Vagina (tissue), 2 donors: ENCODE measurements around the gene GLCCI1. TPM values are rescaled to one million over a fixed set of nuclear protein-coding genes. Genes with fewer than 3 reads are reported as not detected.

ENCODE experiments used
- DNase-seq, 2 donors: peaks; one replicate each; pipeline ENCODE4 v3.0.0-alpha.2; 2017; ENCODE audit errors: extremely low spot score in 2 of 2
- H3K27ac ChIP-seq: fragments of 200-600 bp; sonication (generic); one replicate; pipeline ENCODE4 v1.5.1; 2019
- H3K27me3 ChIP-seq: fragments of 200-600 bp; sonication (generic); one replicate; pipeline ENCODE4 v1.5.1; 2019
- H3K36me3 ChIP-seq, 2 donors: fragments of 200-600 bp; sonication (generic); one replicate each; pipeline ENCODE4 v1.5.1; 2017 to 2019
- H3K4me1 ChIP-seq: fragments of 200-600 bp; sonication (generic); one replicate; pipeline ENCODE4 v1.5.1; 2019
- H3K4me3 ChIP-seq, 2 donors: fragments of 200-600 bp; sonication (generic); 1 replicate in 1 of 2; 2 replicates in 1 of 2; pipeline ENCODE4 v1.5.1; 2016 to 2019
- H3K9me3 ChIP-seq: fragments of 200-600 bp; sonication (generic); one replicate; pipeline ENCODE4 v1.5.1; 2019
- POLR2A ChIP-seq, 2 donors: fragments of 450-650 bp; IDR thresholded peaks; one replicate each; pipeline ENCODE4 v1.6.1; 2017; ENCODE audit warnings: antibody characterized with exemption in 2 of 2, mild to moderate bottlenecking in 2 of 2, moderate library complexity in 2 of 2
- POLR2AphosphoS5 ChIP-seq, 2 donors: sonication (generic); formaldehyde crosslinking; IDR thresholded peaks; one replicate each; pipeline ENCODE4 v1.9.0; 2017; ENCODE audit warnings: antibody characterized with exemption in 2 of 2, mild to moderate bottlenecking in 2 of 2, low read depth in 1 of 2; ENCODE audit not compliant: insufficient read depth in 1 of 2
- intact Hi-C: fragments of 100-400 bp; cut with DNase I; formaldehyde crosslinking; loops from one replicate; pipeline ENCODE4 v1.15.1; 2023
- total RNA-seq: library from RNA; depleted of rRNA; stranded (reverse); fragments of >200 nt; gene quantifications from one replicate; pipeline ENCODE4 v1.2.3, GENCODE V29; 2016
- TF ChIP-seq, protein P1 (sequence below), 3 experiments: fragments of 450-650 bp in 2 of 3; fragments of 200-600 bp in 1 of 3; sonication (generic) in 1 of 3; IDR thresholded peaks; one replicate each; pipeline ENCODE4 v1.5.1; 2017 to 2019; ENCODE audit warnings: antibody characterized with exemption in 3 of 3, mild to moderate bottlenecking in 2 of 3, moderate library complexity in 2 of 3

The GLCCI1 gene
- total RNA-seq, 1 donor from 2014 or later = 9.1 TPM

DNA sequence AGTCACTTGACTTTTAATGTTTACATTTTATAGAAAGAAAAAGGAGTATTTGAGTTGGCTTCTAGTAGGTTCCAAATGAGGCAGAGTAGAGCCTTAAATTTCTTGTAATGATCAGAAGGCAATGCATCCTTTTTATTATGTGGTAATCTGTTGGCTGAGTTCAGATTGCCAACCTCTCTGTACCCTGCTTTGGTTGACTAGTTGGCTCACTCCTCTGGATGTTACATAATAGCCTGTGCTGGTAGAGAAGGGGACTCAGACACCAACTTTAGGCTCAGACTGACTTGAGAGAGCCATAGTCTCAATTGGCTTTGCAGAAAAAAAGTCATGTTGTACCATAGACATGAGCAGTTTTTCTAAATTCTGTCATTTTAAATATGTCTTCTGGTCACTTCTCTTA, 46.8 kb upstream of the GLCCI1 start:
- intact Hi-C loops = no loop called here
- no peak for TF ChIP-seq POLR2AphosphoS5 (IDR thresholded peaks at IDR 0.05; ENCODE audit: insufficient read depth in 1 of 2, low read depth in 1 of 2)
- TF ChIP-seq, protein P1, sequence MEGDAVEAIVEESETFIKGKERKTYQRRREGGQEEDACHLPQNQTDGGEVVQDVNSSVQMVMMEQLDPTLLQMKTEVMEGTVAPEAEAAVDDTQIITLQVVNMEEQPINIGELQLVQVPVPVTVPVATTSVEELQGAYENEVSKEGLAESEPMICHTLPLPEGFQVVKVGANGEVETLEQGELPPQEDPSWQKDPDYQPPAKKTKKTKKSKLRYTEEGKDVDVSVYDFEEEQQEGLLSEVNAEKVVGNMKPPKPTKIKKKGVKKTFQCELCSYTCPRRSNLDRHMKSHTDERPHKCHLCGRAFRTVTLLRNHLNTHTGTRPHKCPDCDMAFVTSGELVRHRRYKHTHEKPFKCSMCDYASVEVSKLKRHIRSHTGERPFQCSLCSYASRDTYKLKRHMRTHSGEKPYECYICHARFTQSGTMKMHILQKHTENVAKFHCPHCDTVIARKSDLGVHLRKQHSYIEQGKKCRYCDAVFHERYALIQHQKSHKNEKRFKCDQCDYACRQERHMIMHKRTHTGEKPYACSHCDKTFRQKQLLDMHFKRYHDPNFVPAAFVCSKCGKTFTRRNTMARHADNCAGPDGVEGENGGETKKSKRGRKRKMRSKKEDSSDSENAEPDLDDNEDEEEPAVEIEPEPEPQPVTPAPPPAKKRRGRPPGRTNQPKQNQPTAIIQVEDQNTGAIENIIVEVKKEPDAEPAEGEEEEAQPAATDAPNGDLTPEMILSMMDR (IDR thresholded peaks at IDR 0.05) = no peak
- TF ChIP-seq POLR2A (IDR thresholded peaks at IDR 0.05) = no peak
- no peak for DNase-seq
- H3K27ac ChIP-seq = no peak overlapping the region
- no peaks in the 10 kb centered on the region for H3K27me3 ChIP-seq
- H3K36me3 ChIP-seq = no peaks in the 10 kb centered on the region
- peaks cover 4% of the 10 kb centered on the region for H3K4me1 ChIP-seq
- H3K4me3 ChIP-seq = no peak overlapping the region
- no peaks in the 10 kb centered on the region for H3K9me3 ChIP-seq

DNA sequence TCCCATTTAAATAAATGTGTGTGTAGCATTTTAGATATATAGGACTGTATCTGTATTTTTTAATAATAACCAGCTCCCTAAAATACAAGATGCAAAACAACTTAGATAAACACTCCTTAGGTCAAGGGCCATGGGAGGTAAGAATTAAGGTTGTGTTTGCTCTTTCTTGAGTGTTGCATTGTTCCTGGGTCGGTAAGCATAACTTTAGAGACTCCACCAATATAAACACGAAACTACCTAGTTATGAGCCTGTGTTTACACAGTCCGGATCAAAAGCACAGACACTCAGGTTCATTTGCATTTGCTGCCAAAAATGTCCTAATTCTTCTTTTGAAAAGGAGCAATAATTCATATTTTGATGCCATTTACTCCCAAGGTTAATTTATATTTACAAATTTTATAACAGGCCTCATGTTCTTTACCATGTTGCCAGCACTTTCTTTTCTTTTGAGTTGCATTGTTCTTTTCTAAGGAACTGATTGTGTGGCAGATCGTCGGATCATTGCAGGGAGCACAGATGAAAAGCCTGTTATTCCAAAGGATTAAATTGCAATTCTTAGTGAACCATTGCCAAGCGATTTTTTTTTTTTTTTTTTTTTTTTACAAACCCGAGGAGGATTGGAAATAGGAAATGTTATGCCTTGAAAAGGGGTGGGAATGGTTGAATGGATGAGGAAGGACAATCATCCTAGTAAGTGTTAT, 45.8 kb upstream of the GLCCI1 start:
- no peak for DNase-seq
- Histone ChIP-seq H3K9me3 (no peaks in the 10 kb centered on the region), H3K4me1 (peaks cover 4% of the 10 kb centered on the region), H3K36me3 (no peaks in the 10 kb centered on the region), H3K27ac (no peak overlapping the region), H3K4me3 (no peak overlapping the region), H3K27me3 (no peaks in the 10 kb centered on the region)
- intact Hi-C loops = no loop called here
- TF ChIP-seq POLR2AphosphoS5 (IDR thresholded peaks at IDR 0.05; ENCODE audit: insufficient read depth in 1 of 2, low read depth in 1 of 2) (no peak), POLR2A (IDR thresholded peaks at IDR 0.05) (no peak)
- TF ChIP-seq, protein P1 (IDR thresholded peaks at IDR 0.05) = no peak

DNA sequence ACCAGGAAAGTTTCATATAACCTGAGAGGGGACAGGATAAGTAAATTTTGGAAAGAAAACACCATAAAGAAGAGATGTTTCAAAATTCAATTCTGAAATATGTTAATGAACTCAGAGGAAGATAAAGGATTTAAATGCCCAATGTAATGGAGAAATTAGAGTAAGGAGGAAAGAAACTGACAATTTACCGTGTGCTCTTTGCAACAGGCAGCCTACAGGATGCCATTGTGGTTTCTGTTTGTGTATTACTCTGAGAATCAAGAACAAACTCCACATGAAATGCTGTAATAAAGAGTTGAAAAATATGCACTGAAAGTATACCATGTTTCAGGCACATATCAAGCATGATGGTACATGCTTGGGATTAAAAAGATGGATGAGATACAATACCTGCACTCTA, 44.8 kb upstream of the GLCCI1 start:
- H3K27me3 ChIP-seq = no peaks in the 10 kb centered on the region
- H3K4me1 ChIP-seq = peaks cover 4% of the 10 kb centered on the region
- H3K4me3 ChIP-seq = no peak overlapping the region
- DNase-seq = no peak
- H3K9me3 ChIP-seq = no peaks in the 10 kb centered on the region
- TF ChIP-seq POLR2A (IDR thresholded peaks at IDR 0.05) = no peak
- no peak for TF ChIP-seq POLR2AphosphoS5 (IDR thresholded peaks at IDR 0.05; ENCODE audit: insufficient read depth in 1 of 2, low read depth in 1 of 2)
- TF ChIP-seq, protein P1 (IDR thresholded peaks at IDR 0.05) = no peak
- H3K27ac ChIP-seq = no peak overlapping the region
- intact Hi-C loops = no loop called here
- H3K36me3 ChIP-seq = no peaks in the 10 kb centered on the region

DNA sequence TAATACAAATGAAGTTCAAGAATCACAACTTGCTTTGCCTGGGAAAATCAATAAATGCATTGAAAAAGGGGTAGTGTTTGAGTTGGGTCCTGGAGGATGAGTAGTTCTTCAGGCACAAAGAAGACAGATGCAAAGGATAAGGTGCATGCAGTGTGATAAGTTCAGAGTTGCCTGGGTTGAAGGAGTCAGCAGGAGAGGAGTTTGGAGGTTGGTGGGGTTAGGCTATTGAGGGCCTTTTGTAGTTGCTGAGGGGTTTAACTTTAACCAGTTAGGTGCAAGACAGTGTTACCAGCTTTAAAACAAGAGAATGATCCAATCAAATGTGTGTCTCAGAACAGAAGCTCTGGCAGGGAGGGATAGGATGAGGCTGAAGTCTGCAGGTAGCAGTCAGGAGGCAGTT, 44.3 kb upstream of the GLCCI1 start:
- no peak overlapping the region for H3K27ac ChIP-seq
- H3K4me1 ChIP-seq = peaks cover 4% of the 10 kb centered on the region
- TF ChIP-seq, protein P1 (IDR thresholded peaks at IDR 0.05) = no peak
- TF ChIP-seq POLR2A (IDR thresholded peaks at IDR 0.05) (no peak), POLR2AphosphoS5 (IDR thresholded peaks at IDR 0.05; ENCODE audit: insufficient read depth in 1 of 2, low read depth in 1 of 2) (no peak)
- H3K36me3 ChIP-seq = no peaks in the 10 kb centered on the region
- intact Hi-C loops = no loop called here
- no peak for DNase-seq
- H3K9me3 ChIP-seq = no peaks in the 10 kb centered on the region
- no peaks in the 10 kb centered on the region for H3K27me3 ChIP-seq
- H3K4me3 ChIP-seq = no peak overlapping the region

DNA sequence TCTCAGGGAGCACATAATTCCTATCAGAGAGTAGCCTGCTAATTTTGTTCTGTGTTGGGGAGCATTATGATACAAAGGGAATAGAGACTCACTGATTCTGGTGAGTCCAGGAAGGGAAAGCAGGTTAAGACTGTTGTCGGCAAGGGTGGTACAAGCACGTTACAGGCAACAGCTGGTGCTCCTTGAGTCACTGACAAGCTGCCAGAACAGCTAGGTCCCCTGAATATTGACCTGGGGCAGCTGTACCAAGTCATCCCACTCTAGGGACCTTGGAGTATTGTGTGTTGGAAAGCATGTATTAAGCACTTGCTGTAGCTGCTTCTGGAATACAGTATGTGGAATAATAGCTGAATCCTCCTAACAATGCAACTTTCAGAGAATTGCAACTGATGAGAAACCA, 37.0 kb upstream of the GLCCI1 start:
- TF ChIP-seq, protein P1 (IDR thresholded peaks at IDR 0.05) = no peak
- no peak for TF ChIP-seq POLR2AphosphoS5 (IDR thresholded peaks at IDR 0.05; ENCODE audit: insufficient read depth in 1 of 2, low read depth in 1 of 2)
- no peak for TF ChIP-seq POLR2A (IDR thresholded peaks at IDR 0.05)
- intact Hi-C loops = no loop called here

More for the DNA sequence above, 37.0 kb upstream of the GLCCI1 start:
- H3K27me3 ChIP-seq = no peaks in the 10 kb centered on the region
- no peak overlapping the region for H3K4me3 ChIP-seq
- H3K36me3 ChIP-seq = no peaks in the 10 kb centered on the region
- no peaks in the 10 kb centered on the region for H3K4me1 ChIP-seq
- no peaks in the 10 kb centered on the region for H3K9me3 ChIP-seq
- H3K27ac ChIP-seq = no peak overlapping the region
- no peak for DNase-seq
